HEK293 (cell line): ENCODE measurements around the gene PHF20.

Source experiments
- CTCF ChIA-PET: fragments of 350-600 bp; formaldehyde crosslinking; extraction: SDS; loops from one replicate; lab custom pipeline; 2021; ENCODE audit warnings: antibody characterized with exemption; lab: Yijun Ruan, JAX
- POLR2A ChIA-PET: fragments of 300-600 bp; formaldehyde crosslinking; extraction: SDS; loops from one replicate; lab custom pipeline; 2020; ENCODE audit warnings: antibody characterized with exemption, inconsistent platforms; lab: Yijun Ruan, JAX
- H3K27ac ChIP-seq: fragments of 200-500 bp; sonication (Bioruptor generic); 2 replicates; pipeline ENCODE4 v1.5.1; 2014; ENCODE audit warnings: low read depth, low read length, control low read depth, inconsistent platforms; ENCODE audit errors: extremely low read depth
- H3K36me3 ChIP-seq, 2 experiments: fragments of 200-500 bp in 1 of 2; sonication (Bioruptor generic) in 1 of 2; 1 replicate in 1 of 2; 2 replicates in 1 of 2; pipeline ENCODE4 v1.5.1; 2014 to 2017; ENCODE audit warnings: inconsistent platforms in 2 of 2, low read length in 2 of 2; ENCODE audit not compliant: control insufficient read depth in 2 of 2, insufficient read depth in 1 of 2
- H3K4me1 ChIP-seq: fragments of 200-500 bp; sonication (Bioruptor generic); 2 replicates; pipeline ENCODE4 v1.5.1; 2014; ENCODE audit warnings: mild to moderate bottlenecking, low read length, inconsistent platforms; ENCODE audit not compliant: control insufficient read depth, insufficient read depth
- H3K4me3 ChIP-seq: 2 replicates; pipeline ENCODE4 v1.5.1; 2011; ENCODE audit warnings: low read depth, mild to moderate bottlenecking, control low read depth, low read length, moderate library complexity
- H3K9me3 ChIP-seq: fragments of 200-500 bp; sonication (Bioruptor generic); 2 replicates; pipeline ENCODE4 v1.5.1; 2014; ENCODE audit warnings: low read depth, low read length, inconsistent platforms; ENCODE audit not compliant: control insufficient read depth, insufficient read depth
- BCL11A ChIP-seq: fragments of 450-650 bp; formaldehyde crosslinking; IDR thresholded peaks from 2 replicates; pipeline ENCODE4 v1.5.1; 2016; ENCODE audit warnings: low read depth, missing biosample characterization, missing genetic modification characterization
- EGR2 ChIP-seq: fragments of 450-650 bp; formaldehyde crosslinking; IDR thresholded peaks from 2 replicates; pipeline ENCODE4 v1.5.1; 2016; ENCODE audit warnings: low read depth, missing biosample characterization, missing genetic modification characterization
- IKZF3 ChIP-seq: fragments of 450-650 bp; IDR thresholded peaks from 2 replicates; pipeline ENCODE4 v1.5.0; 2018; ENCODE audit warnings: missing biosample characterization, mild to moderate bottlenecking, missing genetic modification characterization, moderate library complexity
- REST ChIP-seq: fragments of 450-650 bp; formaldehyde crosslinking; IDR thresholded peaks from 2 replicates; pipeline ENCODE4 v1.5.1; 2016; ENCODE audit warnings: missing biosample characterization, missing genetic modification characterization
- SCRT2 ChIP-seq: fragments of 450-650 bp; formaldehyde crosslinking; IDR thresholded peaks from 2 replicates; pipeline ENCODE4 v1.5.1; 2016; ENCODE audit warnings: missing biosample characterization, missing genetic modification characterization
- SP7 ChIP-seq: fragments of 450-650 bp; formaldehyde crosslinking; IDR thresholded peaks from 2 replicates; pipeline ENCODE4 v1.5.1; 2016; ENCODE audit warnings: missing biosample characterization, missing genetic modification characterization
- WT1 ChIP-seq: fragments of 450-650 bp; formaldehyde crosslinking; IDR thresholded peaks from 2 replicates; pipeline ENCODE4 v1.5.1; 2016; ENCODE audit warnings: missing biosample characterization, missing genetic modification characterization
- ZBTB21 ChIP-seq: fragments of 450-650 bp; formaldehyde crosslinking; IDR thresholded peaks from 2 replicates; pipeline ENCODE4 v1.5.1; 2017; ENCODE audit warnings: missing biosample characterization, missing genetic modification characterization
- ZNF112 ChIP-seq: fragments of 450-650 bp; formaldehyde crosslinking; IDR thresholded peaks from 2 replicates; pipeline ENCODE4 v1.5.0; 2017; ENCODE audit warnings: missing biosample characterization, missing genetic modification characterization
- ZNF133 ChIP-seq: fragments of 450-650 bp; formaldehyde crosslinking; IDR thresholded peaks from 2 replicates; pipeline ENCODE4 v1.5.1; 2016; ENCODE audit warnings: missing biosample characterization, missing genetic modification characterization
- ZNF146 ChIP-seq: fragments of 450-650 bp; formaldehyde crosslinking; IDR thresholded peaks from 2 replicates; pipeline ENCODE4 v1.5.1; 2016; ENCODE audit warnings: missing biosample characterization, missing genetic modification characterization
- ZNF157 ChIP-seq: fragments of 450-650 bp; formaldehyde crosslinking; IDR thresholded peaks from 2 replicates; pipeline ENCODE4 v1.5.1; 2016; ENCODE audit warnings: missing biosample characterization, missing genetic modification characterization
- ZNF266 ChIP-seq: fragments of 450-650 bp; formaldehyde crosslinking; IDR thresholded peaks from 2 replicates; pipeline ENCODE4 v1.5.1; 2016; ENCODE audit warnings: missing biosample characterization, missing genetic modification characterization, low read depth
- ZNF311 ChIP-seq: fragments of 450-650 bp; formaldehyde crosslinking; IDR thresholded peaks from 2 replicates; pipeline ENCODE4 v1.5.1; 2017; ENCODE audit warnings: missing biosample characterization, missing genetic modification characterization, borderline replicate concordance
- ZNF324 ChIP-seq: fragments of 450-650 bp; formaldehyde crosslinking; IDR thresholded peaks from 2 replicates; pipeline ENCODE4 v1.5.1; 2016; ENCODE audit warnings: missing biosample characterization, missing genetic modification characterization
- ZNF37A ChIP-seq: fragments of 450-650 bp; IDR thresholded peaks from 2 replicates; pipeline ENCODE4 v1.5.1; 2018; ENCODE audit warnings: missing biosample characterization, missing genetic modification characterization
- ZNF394 ChIP-seq: fragments of 450-650 bp; formaldehyde crosslinking; IDR thresholded peaks from 2 replicates; pipeline ENCODE4 v1.5.1; 2016; ENCODE audit warnings: missing biosample characterization, missing genetic modification characterization, mild to moderate bottlenecking, moderate library complexity, borderline replicate concordance
- ZNF416 ChIP-seq: fragments of 450-650 bp; formaldehyde crosslinking; IDR thresholded peaks from 2 replicates; pipeline ENCODE4 v1.5.1; 2016; ENCODE audit warnings: missing biosample characterization, missing genetic modification characterization
- ZNF423 ChIP-seq: fragments of 450-650 bp; formaldehyde crosslinking; IDR thresholded peaks from 2 replicates; pipeline ENCODE4 v1.5.1; 2016; ENCODE audit warnings: missing biosample characterization, missing genetic modification characterization
- ZNF433 ChIP-seq: fragments of 450-650 bp; formaldehyde crosslinking; IDR thresholded peaks from 2 replicates; pipeline ENCODE4 v1.5.1; 2016; ENCODE audit warnings: missing biosample characterization, missing genetic modification characterization, low read depth
- ZNF530 ChIP-seq: fragments of 450-650 bp; formaldehyde crosslinking; IDR thresholded peaks from 2 replicates; pipeline ENCODE4 v1.5.1; 2016; ENCODE audit warnings: low read depth, missing biosample characterization, missing genetic modification characterization
- ZNF585B ChIP-seq: fragments of 450-650 bp; formaldehyde crosslinking; IDR thresholded peaks from 2 replicates; pipeline ENCODE4 v1.5.1; 2016; ENCODE audit warnings: missing biosample characterization, missing genetic modification characterization
- ZNF654 ChIP-seq: fragments of 450-650 bp; formaldehyde crosslinking; IDR thresholded peaks from 2 replicates; pipeline ENCODE4 v1.5.1; 2016; ENCODE audit warnings: low read depth, missing biosample characterization, missing genetic modification characterization
- ZNF670 ChIP-seq: fragments of 450-650 bp; formaldehyde crosslinking; IDR thresholded peaks from 2 replicates; pipeline ENCODE4 v1.5.1; 2016; ENCODE audit warnings: missing biosample characterization, missing genetic modification characterization, low read depth
- ZNF692 ChIP-seq: fragments of 450-650 bp; formaldehyde crosslinking; IDR thresholded peaks from 2 replicates; pipeline ENCODE4 v1.5.1; 2016; ENCODE audit warnings: missing biosample characterization, missing genetic modification characterization
- ZNF776 ChIP-seq: fragments of 450-650 bp; formaldehyde crosslinking; IDR thresholded peaks from 2 replicates; pipeline ENCODE4 v1.5.0; 2017; ENCODE audit warnings: missing biosample characterization, missing genetic modification characterization, borderline replicate concordance
- ZNF777 ChIP-seq: fragments of 450-650 bp; formaldehyde crosslinking; IDR thresholded peaks from 2 replicates; pipeline ENCODE4 v1.5.1; 2017; ENCODE audit warnings: missing biosample characterization, missing genetic modification characterization, borderline replicate concordance
- ZNF792 ChIP-seq: fragments of 450-650 bp; formaldehyde crosslinking; IDR thresholded peaks from 2 replicates; pipeline ENCODE4 v1.5.1; 2016; ENCODE audit warnings: missing biosample characterization, missing genetic modification characterization
- ZSCAN23 ChIP-seq: fragments of 450-650 bp; formaldehyde crosslinking; IDR thresholded peaks from 2 replicates; pipeline ENCODE4 v1.5.1; 2016; ENCODE audit warnings: missing biosample characterization, missing genetic modification characterization
- TF ChIP-seq, protein P1 (sequence below): fragments of 450-650 bp; formaldehyde crosslinking; IDR thresholded peaks from 2 replicates; pipeline ENCODE4 v1.5.1; 2016; ENCODE audit warnings: missing biosample characterization, missing genetic modification characterization

Gene PHF20

DNA sequence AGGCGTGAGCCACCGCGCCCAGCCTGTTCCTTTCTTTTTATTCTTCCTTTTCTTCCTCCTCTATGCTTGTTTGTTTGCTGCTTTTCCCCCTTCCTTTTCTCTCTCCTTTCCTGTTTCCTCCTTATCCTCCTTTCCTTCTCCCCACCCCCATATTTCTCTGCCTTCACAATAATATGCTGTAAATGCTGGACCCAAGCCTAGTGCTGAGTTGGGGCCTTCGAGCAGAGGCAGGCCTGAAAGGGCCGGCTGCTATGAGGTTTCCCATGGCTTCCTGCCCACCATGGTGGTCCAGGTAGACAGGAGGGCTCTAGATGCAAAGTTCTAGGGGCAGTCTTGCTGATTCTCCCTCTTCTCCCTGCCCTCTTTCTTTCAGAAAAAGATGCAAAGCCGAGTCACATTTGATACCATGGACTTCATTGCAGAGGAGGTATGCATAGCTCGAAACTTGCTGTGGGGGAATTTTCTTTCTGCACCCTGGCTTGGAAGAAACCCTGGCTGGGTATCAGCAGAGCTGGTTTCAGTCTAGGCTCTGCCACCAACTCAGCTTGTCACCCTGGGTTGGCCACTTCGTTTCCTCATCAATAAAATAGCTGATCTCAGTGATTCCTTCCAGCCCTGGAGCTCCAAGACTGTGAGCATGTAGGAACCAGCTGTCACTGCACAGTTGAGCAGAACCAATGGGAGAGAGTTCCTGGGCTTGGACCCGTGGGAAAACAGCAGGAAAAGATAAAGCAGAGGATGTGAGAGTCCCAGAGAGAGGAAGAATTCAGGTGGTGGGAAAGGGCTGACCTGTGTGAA is 204.0 kb downstream of the PHF20 start:
- TF ChIP-seq ZNF776 (tag by site-specific recombination) (no peak), ZNF37A (tag by site-specific recombination) (no peak), ZNF394 (tag by site-specific recombination) (no peak), REST (tag by site-specific recombination) (no peak), ZNF157 (tag by site-specific recombination) (no peak), ZNF112 (no peak), ZNF585B (tag by site-specific recombination) (no peak), BCL11A (tag by site-specific recombination) (no peak), EGR2 (tag by site-specific recombination) (no peak), ZNF416 (tag by site-specific recombination) (no peak), SP7 (tag by site-specific recombination) (no peak), ZNF530 (tag by site-specific recombination) (no peak)
- Histone ChIP-seq H3K4me1 (no peaks in the 10 kb centered on the region), H3K4me3 (no peak overlapping the region), H3K9me3 (no peaks in the 10 kb centered on the region), H3K27ac (no peak overlapping the region), H3K36me3 (no peaks in the 10 kb centered on the region)
- POLR2A ChIA-PET: interaction anchor here (0.6 kb wide), 1 partner anchor 13 kb away, joined by 6 read pairs; no protein-coding TSS in a partner anchor
- CTCF ChIA-PET: interaction anchor here (1.1 to 10.0 kb wide), 3 partner anchors 17 to 162 kb away, joined by 3 to 97 read pairs (median 5); partner anchors contain the start of gene SCAND1

- ChIA-PET CTCF (interaction anchor here (0.7 to 10.0 kb wide), 2 partner anchors 14 to 547 kb away, joined by 3 to 97 read pairs; no protein-coding TSS in a partner anchor), POLR2A (no interaction called here)
- H3K9me3 ChIP-seq: no peaks in the 10 kb centered on the region
- no peaks in the 10 kb centered on the region for H3K4me1 ChIP-seq
- H3K27ac ChIP-seq: no peak overlapping the region
- no peaks in the 10 kb centered on the region for H3K36me3 ChIP-seq
- H3K4me3 ChIP-seq: no peak overlapping the region
- no peak for TF ChIP-seq ZNF433 (tag by site-specific recombination)
- no peak for TF ChIP-seq ZNF311 (tag by site-specific recombination)
- TF ChIP-seq WT1: no peak
- TF ChIP-seq ZNF133: no peak
- no peak for TF ChIP-seq ZNF266 (tag by site-specific recombination)
- no peak for TF ChIP-seq ZBTB21 (tag by site-specific recombination)
- no peak for TF ChIP-seq ZNF792 (tag by site-specific recombination)
- no peak for TF ChIP-seq SCRT2 (tag by site-specific recombination)
- TF ChIP-seq ZNF423 (tag by site-specific recombination): no peak
- no peak for TF ChIP-seq ZNF324 (tag by site-specific recombination)
- no peak for TF ChIP-seq ZNF654 (tag by site-specific recombination)
- no peak for TF ChIP-seq ZNF146 (tag by site-specific recombination)
- no peak for TF ChIP-seq ZNF670 (tag by site-specific recombination)
- TF ChIP-seq IKZF3 (tag by site-specific recombination): no peak
- TF ChIP-seq ZSCAN23 (tag by site-specific recombination): no peak
- no peak for TF ChIP-seq ZNF692 (tag by site-specific recombination)
- TF ChIP-seq ZNF777 (tag by site-specific recombination): no peak
- TF ChIP-seq, protein P1, sequence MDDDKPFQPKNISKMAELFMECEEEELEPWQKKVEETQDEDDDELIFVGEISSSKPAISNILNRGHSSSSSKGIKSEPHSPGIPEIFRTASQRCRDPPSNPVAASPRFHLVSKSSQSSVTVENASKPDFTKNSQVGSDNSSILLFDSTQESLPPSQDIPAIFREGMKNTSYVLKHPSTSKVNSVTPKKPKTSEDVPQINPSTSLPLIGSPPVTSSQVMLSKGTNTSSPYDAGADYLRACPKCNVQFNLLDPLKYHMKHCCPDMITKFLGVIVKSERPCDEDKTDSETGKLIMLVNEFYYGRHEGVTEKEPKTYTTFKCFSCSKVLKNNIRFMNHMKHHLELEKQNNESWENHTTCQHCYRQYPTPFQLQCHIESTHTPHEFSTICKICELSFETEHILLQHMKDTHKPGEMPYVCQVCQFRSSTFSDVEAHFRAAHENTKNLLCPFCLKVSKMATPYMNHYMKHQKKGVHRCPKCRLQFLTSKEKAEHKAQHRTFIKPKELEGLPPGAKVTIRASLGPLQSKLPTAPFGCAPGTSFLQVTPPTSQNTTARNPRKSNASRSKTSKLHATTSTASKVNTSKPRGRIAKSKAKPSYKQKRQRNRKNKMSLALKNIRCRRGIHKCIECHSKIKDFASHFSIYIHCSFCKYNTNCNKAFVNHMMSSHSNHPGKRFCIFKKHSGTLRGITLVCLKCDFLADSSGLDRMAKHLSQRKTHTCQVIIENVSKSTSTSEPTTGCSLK (tag by site-specific recombination): no peak
Measured at GRCh38 chr20:35978041-35978513, 206.3 kb downstream of the PHF20 start.
